Neural progenitor cell (in vitro differentiated cells): ENCODE data around the gene WDR43. TPM values are rescaled to one million over a fixed set of nuclear protein-coding genes. Genes with fewer than 3 reads are reported as not detected.

Experiments
- DNase-seq: peaks from one replicate; pipeline ENCODE4 v3.0.0-alpha.2; 2016; ENCODE audit warnings: low spot score
- H2AFZ ChIP-seq: fragments of 200-600 bp; sonication (generic); replicated peaks from 2 replicates; pipeline ENCODE4 v1.6.1; 2016; ENCODE audit warnings: antibody characterized with exemption
- H3F3A ChIP-seq: fragments of 200-600 bp; sonication (generic); 2 replicates; pipeline ENCODE4 v1.6.1; 2016; ENCODE audit warnings: antibody characterized with exemption, low read depth
- H3K27ac ChIP-seq: fragments of 200-600 bp; sonication (generic); 2 replicates; pipeline ENCODE4 v1.5.1; 2016; ENCODE audit warnings: mild to moderate bottlenecking
- H3K27me3 ChIP-seq: fragments of 200-600 bp; sonication (generic); 2 replicates; pipeline ENCODE4 v1.6.1; 2016; ENCODE audit warnings: mild to moderate bottlenecking, moderate library complexity
- H3K36me3 ChIP-seq: fragments of 200-600 bp; sonication (generic); 2 replicates; pipeline ENCODE4 v1.5.1; 2016
- H3K4me1 ChIP-seq: fragments of 200-600 bp; sonication (generic); 2 replicates; pipeline ENCODE4 v1.6.1; 2016; ENCODE audit warnings: mixed run types
- H3K4me2 ChIP-seq: fragments of 200-600 bp; sonication (generic); 2 replicates; pipeline ENCODE4 v1.6.1; 2016
- H3K4me3 ChIP-seq: fragments of 200-600 bp; sonication (generic); 2 replicates; pipeline ENCODE4 v1.5.1; 2016
- H3K79me2 ChIP-seq: fragments of 200-600 bp; sonication (generic); 2 replicates; pipeline ENCODE4 v1.6.1; 2016; ENCODE audit warnings: low read depth
- H3K9ac ChIP-seq: fragments of 200-600 bp; sonication (generic); 2 replicates; pipeline ENCODE4 v1.6.1; 2016
- H3K9me3 ChIP-seq: fragments of 200-600 bp; sonication (generic); 2 replicates; pipeline ENCODE4 v1.5.1; 2016; ENCODE audit warnings: low read depth
- H4K20me1 ChIP-seq: fragments of 200-600 bp; sonication (generic); 2 replicates; pipeline ENCODE4 v1.6.1; 2016; ENCODE audit warnings: low read depth
- H3K27ac Mint-ChIP-seq: 3 replicates; pipeline ENCODE4 v1.8.0; 2021; ENCODE audit warnings: mixed read lengths
- H3K27me3 Mint-ChIP-seq: 2 replicates; pipeline ENCODE4 v1.8.0; 2022; ENCODE audit warnings: low read depth, mild to moderate bottlenecking, inconsistent platforms, moderate library complexity, mixed read lengths; ENCODE audit not compliant: insufficient read depth
- H3K36me3 Mint-ChIP-seq: 3 replicates; pipeline ENCODE4 v1.8.0; 2021; ENCODE audit warnings: mixed read lengths
- H3K4me1 Mint-ChIP-seq: 3 replicates; pipeline ENCODE4 v1.8.0; 2021; ENCODE audit warnings: mixed read lengths
- H3K4me3 Mint-ChIP-seq: 3 replicates; pipeline ENCODE4 v1.8.0; 2021; ENCODE audit warnings: mild to moderate bottlenecking, moderate library complexity, mixed read lengths
- H3K9me3 Mint-ChIP-seq: 3 replicates; pipeline ENCODE4 v1.8.0; 2020; ENCODE audit warnings: mixed read lengths
- CTCF ChIP-seq: fragments of 200-600 bp; sonication (generic); IDR thresholded peaks from 2 replicates; pipeline ENCODE4 v1.5.1; 2017; ENCODE audit warnings: antibody characterized with exemption, mild to moderate bottlenecking
- EZH2 ChIP-seq: fragments of 200-600 bp; sonication (generic); IDR thresholded peaks from 2 replicates; pipeline ENCODE4 v1.6.1; 2017; ENCODE audit warnings: antibody characterized with exemption, mild to moderate bottlenecking, moderate library complexity
- EZH2phosphoT487 ChIP-seq: fragments of 200-600 bp; sonication (generic); IDR thresholded peaks from 2 replicates; pipeline ENCODE4 v1.6.1; 2017; ENCODE audit warnings: antibody characterized with exemption
- total RNA-seq: library from RNA; depleted of rRNA; stranded (reverse); fragments of >200 nt; gene quantifications from 2 replicates; pipeline ENCODE4 v1.2.3, GENCODE V29; 2015; ENCODE audit warnings: low replicate concordance

Gene WDR43
- total RNA-seq, 1 donor from 2014 or later, result 139 TPM

- no peaks in the 10 kb centered on the region for H3K9me3 Mint-ChIP-seq
These were observed 68.0 kb downstream of the WDR43 start for GRCh38 chr2:28962505-28962904.

GRCh38 chr2:28970464-28971160 is 76.1 kb downstream of the WDR43 start:
- peaks cover 10% of the 10 kb centered on the region for H3K4me1 Mint-ChIP-seq
- no peak overlapping the region for H3K9ac ChIP-seq
- no peaks in the 10 kb centered on the region for H3F3A ChIP-seq
- no peak overlapping the region for H3K4me2 ChIP-seq
- H2AFZ ChIP-seq, result no peak overlapping the region
- H3K79me2 ChIP-seq, result no peaks in the 10 kb centered on the region
- no peaks in the 10 kb centered on the region for H3K36me3 Mint-ChIP-seq
- H4K20me1 ChIP-seq, result no peaks in the 10 kb centered on the region
- DNase-seq, result no peak
- H3K27ac Mint-ChIP-seq, result no peak overlapping the region
- no peaks in the 10 kb centered on the region for H3K27me3 ChIP-seq
- no peak overlapping the region for H3K4me3 Mint-ChIP-seq
- peaks cover 5% of the 10 kb centered on the region for H3K9me3 Mint-ChIP-seq
- H3K4me1 ChIP-seq, result no peaks in the 10 kb centered on the region
- no peak overlapping the region for H3K4me3 ChIP-seq
- H3K27ac ChIP-seq, result no peak overlapping the region
- TF ChIP-seq CTCF (no peak), EZH2phosphoT487 (no peak), EZH2 (no peak)
- H3K27me3 Mint-ChIP-seq, result peaks cover 8% of the 10 kb centered on the region
- H3K9me3 ChIP-seq, result no peaks in the 10 kb centered on the region
- H3K36me3 ChIP-seq, result no peaks in the 10 kb centered on the region

More at GRCh38 chr2:28962505-28962904, 68.0 kb downstream of the WDR43 start:
- no peaks in the 10 kb centered on the region for H3K36me3 ChIP-seq
- H3K27me3 ChIP-seq, result no peaks in the 10 kb centered on the region
- H3K9me3 ChIP-seq, result no peaks in the 10 kb centered on the region
- H3K4me1 ChIP-seq, result no peaks in the 10 kb centered on the region
- no peak overlapping the region for H3K9ac ChIP-seq
- Mint-ChIP-seq H3K36me3 (no peaks in the 10 kb centered on the region), H3K27ac (no peak overlapping the region), H3K4me1 (peaks cover 11% of the 10 kb centered on the region), H3K27me3 (peaks cover 2% of the 10 kb centered on the region), H3K4me3 (no peak overlapping the region)
- TF ChIP-seq EZH2phosphoT487 (no peak), EZH2 (no peak)
- H4K20me1 ChIP-seq, result no peaks in the 10 kb centered on the region
- no peak overlapping the region for H2AFZ ChIP-seq
- DNase-seq, result no peak
- no peak overlapping the region for H3K4me2 ChIP-seq
- H3K79me2 ChIP-seq, result no peaks in the 10 kb centered on the region
- H3K27ac ChIP-seq, result no peak overlapping the region
- H3K4me3 ChIP-seq, result no peak overlapping the region
- no peaks in the 10 kb centered on the region for H3F3A ChIP-seq

- no peak overlapping the region for H3K27ac ChIP-seq
- H4K20me1 ChIP-seq, result no peaks in the 10 kb centered on the region
- Mint-ChIP-seq H3K27me3 (peaks cover 10% of the 10 kb centered on the region), H3K4me1 (peaks cover 10% of the 10 kb centered on the region), H3K36me3 (no peaks in the 10 kb centered on the region), H3K27ac (no peak overlapping the region), H3K4me3 (no peak overlapping the region), H3K9me3 (peaks cover 5% of the 10 kb centered on the region)
- no peaks in the 10 kb centered on the region for H3K27me3 ChIP-seq
- no peak overlapping the region for H3K4me2 ChIP-seq
- no peaks in the 10 kb centered on the region for H3K9me3 ChIP-seq
- no peak overlapping the region for H3K9ac ChIP-seq
- no peak for TF ChIP-seq EZH2phosphoT487
- no peak for TF ChIP-seq EZH2
- no peak for TF ChIP-seq CTCF
- no peak overlapping the region for H2AFZ ChIP-seq
- no peaks in the 10 kb centered on the region for H3K79me2 ChIP-seq
- H3K4me1 ChIP-seq, result no peaks in the 10 kb centered on the region
- H3F3A ChIP-seq, result no peaks in the 10 kb centered on the region
- no peak overlapping the region for H3K4me3 ChIP-seq
- DNase-seq, result no peak
- H3K36me3 ChIP-seq, result no peaks in the 10 kb centered on the region
These were observed 78.4 kb downstream of the WDR43 start for GRCh38 chr2:28972778-28973335.

- no peak overlapping the region for H3K4me3 Mint-ChIP-seq
- no peaks in the 10 kb centered on the region for H3K36me3 ChIP-seq
- H3K27ac Mint-ChIP-seq, result no peak overlapping the region
- no peaks in the 10 kb centered on the region for H3K9me3 ChIP-seq
- H3K36me3 Mint-ChIP-seq, result no peaks in the 10 kb centered on the region
- H3F3A ChIP-seq, result no peaks in the 10 kb centered on the region
- H3K4me3 ChIP-seq, result no peak overlapping the region
- H3K27ac ChIP-seq, result no peak overlapping the region
- no peaks in the 10 kb centered on the region for H4K20me1 ChIP-seq
- no peak overlapping the region for H3K9ac ChIP-seq
- no peak for DNase-seq
- TF ChIP-seq EZH2 (no peak), CTCF (no peak), EZH2phosphoT487 (no peak)
- H3K79me2 ChIP-seq, result no peaks in the 10 kb centered on the region
- peaks cover 14% of the 10 kb centered on the region for H3K27me3 Mint-ChIP-seq
- no peak overlapping the region for H2AFZ ChIP-seq
- no peaks in the 10 kb centered on the region for H3K27me3 ChIP-seq
- H3K4me2 ChIP-seq, result no peak overlapping the region
- peaks cover 5% of the 10 kb centered on the region for H3K9me3 Mint-ChIP-seq
- H3K4me1 Mint-ChIP-seq, result peaks cover 13% of the 10 kb centered on the region
- peaks cover 4% of the 10 kb centered on the region for H3K4me1 ChIP-seq
These were observed 79.8 kb downstream of the WDR43 start for GRCh38 chr2:28974252-28974651.
